Common myeloid progenitor, CD34-positive (primary cell): ENCODE data around the gene TRIM28.
A peak's percentile ranks its signal among the peaks of the same experiment; 100 is the strongest.
"Not testable (repeated sequence)": the region's sequence is repeated elsewhere in the genome, so short reads cannot be mapped to it uniquely, and the experiment has no call there.

Experiments
- CTCF ChIA-PET: fragments of 350-600 bp; sonication (Branson Sonifier 250); formaldehyde crosslinking; loops from one replicate; lab custom pipeline; 2021; ENCODE audit warnings: antibody characterized with exemption; lab: Charles Lee
- POLR2A ChIA-PET: fragments of 350-600 bp; sonication (Branson Sonifier 250); formaldehyde crosslinking; loops from one replicate; lab custom pipeline; 2021; ENCODE audit warnings: antibody characterized with exemption; lab: Charles Lee
- DNase-seq, 3 donors: peaks; one replicate each; pipeline versions ENCODE4 v3.0.0 to v3.0.0-alpha.2; 2013
- H3K27ac ChIP-seq, 2 experiments: 1 replicate in 1 of 2; 2 replicates in 1 of 2; pipeline ENCODE4 v1.7.0; 2013; ENCODE audit warnings: inconsistent platforms in 2 of 2, low read length in 2 of 2, mild to moderate bottlenecking in 2 of 2, low read depth in 1 of 2, moderate library complexity in 1 of 2; ENCODE audit not compliant: severe bottlenecking in 2 of 2, insufficient read depth in 1 of 2, poor library complexity in 1 of 2
- H3K27me3 ChIP-seq, 5 experiments: replicated peaks in 2 of 5; 1 replicate in 3 of 5; 2 replicates in 2 of 5; pipeline versions ENCODE4 v1.6.1 to v1.7.0; 2013; ENCODE audit warnings: low read length in 4 of 5, mild to moderate bottlenecking in 2 of 5, moderate library complexity in 2 of 5, inconsistent platforms in 1 of 5; ENCODE audit not compliant: insufficient read depth in 5 of 5, control insufficient read depth in 4 of 5
- H3K36me3 ChIP-seq, 4 experiments: 1 replicate in 2 of 4; 2 replicates in 2 of 4; pipeline versions ENCODE4 v1.6.1 to v1.7.0; 2013; ENCODE audit warnings: low read length in 3 of 4, control low read depth in 1 of 4, mild to moderate bottlenecking in 1 of 4; ENCODE audit not compliant: control insufficient read depth in 4 of 4, insufficient read depth in 4 of 4
- H3K4me1 ChIP-seq, 4 experiments: 1 replicate in 3 of 4; 2 replicates in 1 of 4; pipeline versions ENCODE4 v1.6.1 to v1.7.1; 2013; ENCODE audit warnings: low read length in 3 of 4, mild to moderate bottlenecking in 3 of 4, control low read depth in 1 of 4, inconsistent platforms in 1 of 4, moderate library complexity in 1 of 4; ENCODE audit not compliant: control insufficient read depth in 4 of 4, insufficient read depth in 4 of 4; ENCODE audit errors: control extremely low read depth in 1 of 4
- H3K4me3 ChIP-seq, 7 experiments: 1 replicate in 4 of 7; 2 replicates in 3 of 7; pipeline versions ENCODE4 v1.5.1 to v1.7.0; 2013; ENCODE audit warnings: mild to moderate bottlenecking in 7 of 7, low read length in 6 of 7, moderate library complexity in 6 of 7, inconsistent platforms in 2 of 7, low read depth in 2 of 7, control low read depth in 1 of 7; ENCODE audit not compliant: insufficient read depth in 4 of 7, control insufficient read depth in 1 of 7; ENCODE audit errors: extremely low read depth in 1 of 7
- H3K9me3 ChIP-seq, 5 experiments: 1 replicate in 4 of 5; 2 replicates in 1 of 5; pipeline versions ENCODE4 v1.6.1 to v1.7.1; 2013; ENCODE audit warnings: low read length in 4 of 5, mild to moderate bottlenecking in 2 of 5, inconsistent platforms in 1 of 5, low read depth in 1 of 5, moderate library complexity in 1 of 5; ENCODE audit not compliant: control insufficient read depth in 4 of 5, insufficient read depth in 2 of 5; ENCODE audit errors: control extremely low read depth in 1 of 5
- WGBS: methylation state at CpG from one replicate; pipeline ENCODE4 v1.1.5; 2013; ENCODE audit not compliant: insufficient coverage; 5-methylcytosine and 5-hydroxymethylcytosine counted together

TRIM28 gene

DNA sequence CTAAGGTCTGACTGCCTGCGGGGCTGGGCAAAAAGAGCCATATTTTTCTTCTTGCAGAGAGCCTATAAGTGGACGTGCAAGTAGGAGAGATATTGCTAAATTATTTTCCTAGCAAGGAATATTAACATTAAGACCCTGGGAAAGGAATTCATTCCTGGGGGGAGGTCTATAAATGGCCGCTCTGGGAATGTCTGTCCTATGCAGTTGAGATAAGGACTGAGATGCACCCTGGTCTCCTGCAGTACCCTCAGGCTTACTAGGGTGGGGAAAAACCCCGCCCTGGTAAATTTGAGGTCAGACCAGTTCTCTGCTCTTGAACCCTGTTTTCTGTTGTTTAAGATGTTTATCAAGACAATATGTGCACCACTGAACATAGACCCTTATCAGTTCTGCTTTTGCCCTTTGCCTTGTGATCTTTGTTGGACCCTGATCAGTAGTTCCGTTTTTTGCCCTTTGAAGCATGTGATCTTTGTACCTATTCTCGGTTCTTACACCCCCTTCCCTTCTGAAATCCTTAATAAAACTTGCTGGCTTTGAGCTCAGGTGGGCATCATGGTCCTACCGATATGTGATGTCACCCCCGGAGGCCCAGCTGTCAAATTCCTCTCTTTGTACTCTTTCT is 36.2 kb upstream of the TRIM28 start:
- H3K4me1 ChIP-seq, H3K4me3 ChIP-seq, DNase-seq, H3K27ac ChIP-seq, H3K27me3 ChIP-seq, H3K9me3 ChIP-seq, POLR2A ChIA-PET, H3K36me3 ChIP-seq: not testable (repeated sequence)
- 77% methylated on average over 4 of the region's 8 CpGs for WGBS
- CTCF ChIA-PET: interaction anchor here (1.3 kb wide), 1 partner anchor 10 kb away, joined by 5 read pairs; no protein-coding TSS in a partner anchor

DNA sequence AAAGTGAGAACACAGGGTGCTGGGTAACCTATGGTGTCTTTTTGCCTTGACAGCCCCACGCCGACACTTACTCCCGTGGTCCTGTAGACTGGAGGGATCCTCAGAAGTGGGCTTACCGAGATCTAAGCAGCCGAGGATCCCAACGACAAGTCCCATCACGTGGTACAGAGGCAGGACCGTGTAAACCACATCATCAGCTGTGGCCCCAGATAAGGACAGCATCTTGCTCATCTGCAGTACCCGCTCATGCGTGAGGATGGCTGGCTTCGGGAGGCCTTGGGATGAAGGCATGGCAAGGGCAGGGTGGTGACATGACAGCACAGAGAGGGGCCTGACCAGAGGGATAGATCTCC is 34.2 kb upstream of the TRIM28 start:
- ChIA-PET POLR2A (interaction anchor here (0.7 kb wide), 1 partner anchor 10 kb away, joined by 9 read pairs; no protein-coding TSS in a partner anchor), CTCF (interaction anchor here (1.1 to 1.5 kb wide), 2 partner anchors 8 to 10 kb away, joined by 3 read pairs; partner anchors contain the start of gene ZBTB45)
- DNase-seq: peak in 1 of 3 donors; percentile 48
- 97% methylated on average over 9 of the region's 11 CpGs for WGBS
- no peak overlapping the region for H3K27ac ChIP-seq
- peaks cover 0 to 15% (median 13%) of the 10 kb centered on the region in 4 experiments for H3K4me1 ChIP-seq
- peaks cover 0 to 3% (median 0%) of the 10 kb centered on the region in 5 experiments for H3K9me3 ChIP-seq
- peaks cover 0 to 3% (median 1%) of the 10 kb centered on the region in 4 experiments for H3K36me3 ChIP-seq
- no peak overlapping the region for H3K4me3 ChIP-seq
- no peaks in the 10 kb centered on the region for H3K27me3 ChIP-seq

DNA sequence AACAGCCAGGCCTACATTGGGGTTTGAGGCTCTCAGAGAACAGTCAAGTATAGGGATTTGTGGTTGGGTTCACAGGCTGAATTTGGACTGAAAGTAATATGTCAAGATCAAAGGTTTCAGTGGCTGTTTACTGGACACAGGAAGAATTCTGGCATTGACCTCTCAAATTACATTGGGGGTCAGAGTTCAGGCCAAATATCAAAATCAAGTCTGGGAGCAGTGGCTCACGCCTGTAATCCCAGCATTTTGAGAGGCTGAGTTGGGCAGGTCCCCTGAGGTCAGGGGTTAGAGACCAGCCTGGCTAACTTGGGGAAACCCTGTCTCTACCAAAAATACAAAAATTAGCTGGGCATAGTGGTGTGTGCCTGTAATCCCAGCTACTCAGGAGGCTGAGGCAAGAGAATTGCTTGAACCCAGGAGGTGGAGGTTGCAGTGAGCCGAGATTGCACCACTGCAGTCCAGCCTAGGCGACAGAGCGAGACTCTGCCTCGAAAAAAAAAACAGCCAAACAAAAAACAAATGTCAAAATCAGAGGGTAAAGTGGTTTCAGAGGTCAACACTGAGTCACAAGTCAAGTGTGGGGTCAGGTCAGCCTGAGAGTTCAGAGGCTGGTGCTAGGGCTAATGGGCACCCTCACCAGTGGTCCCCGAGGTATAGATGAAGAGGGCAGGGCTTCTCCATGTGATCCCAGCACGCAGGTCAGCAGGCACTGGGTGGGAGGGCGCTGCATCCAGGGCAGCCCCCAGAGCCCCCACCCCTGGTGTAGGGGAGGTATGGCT is 33.6 kb upstream of the TRIM28 start:
- DNase-seq: no peak
- ChIA-PET POLR2A (no interaction called here), CTCF (interaction anchor here (1.1 to 2.1 kb wide), 3 partner anchors 8 to 10 kb away, joined by 3 to 10 read pairs (median 3); partner anchors contain the start of gene ZBTB45)
- Histone ChIP-seq H3K27me3 (no peaks in the 10 kb centered on the region), H3K4me1 (peaks cover 0 to 16% (median 14%) of the 10 kb centered on the region in 4 experiments), H3K4me3 (no peak overlapping the region), H3K27ac (no peak overlapping the region), H3K9me3 (peaks cover 0 to 3% (median 0%) of the 10 kb centered on the region in 5 experiments), H3K36me3 (peaks cover 0 to 4% (median 2%) of the 10 kb centered on the region in 4 experiments)
- WGBS: 87% methylated on average over 5 of the region's 8 CpGs

DNA sequence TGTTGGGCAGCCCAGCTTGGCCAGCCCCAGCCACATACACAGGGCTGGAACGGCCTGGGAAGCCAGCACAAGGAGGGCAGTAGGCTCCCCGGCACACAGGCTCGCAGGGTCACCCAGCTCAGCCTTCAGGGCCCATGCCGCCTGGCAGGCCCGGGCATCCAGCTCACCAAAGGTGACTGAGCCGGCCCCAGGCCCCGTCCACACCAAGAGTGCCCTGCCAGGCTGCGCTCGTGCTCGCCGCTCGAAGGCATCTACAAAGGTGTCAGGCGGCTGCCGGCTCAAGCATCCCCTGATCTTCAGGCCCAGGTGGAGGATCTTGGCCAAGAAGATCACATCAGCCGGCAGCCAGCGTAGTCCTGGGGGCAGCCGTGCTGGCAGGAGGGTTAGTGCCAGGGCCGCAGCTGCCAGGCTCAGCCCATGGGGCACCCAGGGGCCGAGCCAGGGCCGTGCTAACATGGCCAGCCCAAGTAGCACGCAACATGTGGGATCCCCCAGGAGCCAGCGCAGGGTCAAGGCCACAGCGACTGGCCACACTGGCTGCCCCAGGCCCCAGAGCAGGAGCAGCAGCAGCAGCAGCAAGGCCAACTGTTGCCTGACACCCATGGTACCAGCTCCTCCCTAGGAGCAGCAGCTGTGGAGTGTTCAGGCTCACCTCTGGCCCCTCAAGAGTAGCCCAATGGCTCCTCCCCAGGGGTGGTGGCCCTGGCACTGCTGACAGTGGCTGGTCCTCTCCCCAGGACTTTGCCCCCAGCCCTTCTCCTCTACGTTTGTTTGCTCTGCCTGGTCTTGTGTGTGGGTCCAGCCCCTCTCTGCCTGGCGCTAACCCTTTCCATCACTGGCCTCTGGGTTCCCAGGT is 32.3 kb upstream of the TRIM28 start, which contains the start of gene SLC27A5:
TSS of gene SLC27A5 (minus strand) at position 640 of the 856 bp plus-strand sequence. CDS start at position 603, 37 bp downstream.
- Histone ChIP-seq H3K27ac (no peak within 1 kb of the TSS), H3K36me3 (peaks cover 0 to 16% (median 10%) of the 10 kb centered on the region in 4 experiments), H3K9me3 (peaks cover 0 to 3% (median 0%) of the 10 kb centered on the region in 5 experiments), H3K4me3 (no peak within 1 kb of the TSS), H3K4me1 (peaks cover 0 to 18% (median 15%) of the 10 kb centered on the region in 4 experiments), H3K27me3 (no peaks in the 10 kb centered on the region)
- ChIA-PET CTCF (interaction anchor here (2.1 kb wide), 1 partner anchor 11 kb away, joined by 10 read pairs; no protein-coding TSS in a partner anchor), POLR2A (interaction anchor here (0.6 kb wide), 1 partner anchor 33 kb away, joined by 3 read pairs; no protein-coding TSS in a partner anchor)
- WGBS: 98% methylated on average over 25 of the region's 25 CpGs
- DNase-seq: no peak

DNA sequence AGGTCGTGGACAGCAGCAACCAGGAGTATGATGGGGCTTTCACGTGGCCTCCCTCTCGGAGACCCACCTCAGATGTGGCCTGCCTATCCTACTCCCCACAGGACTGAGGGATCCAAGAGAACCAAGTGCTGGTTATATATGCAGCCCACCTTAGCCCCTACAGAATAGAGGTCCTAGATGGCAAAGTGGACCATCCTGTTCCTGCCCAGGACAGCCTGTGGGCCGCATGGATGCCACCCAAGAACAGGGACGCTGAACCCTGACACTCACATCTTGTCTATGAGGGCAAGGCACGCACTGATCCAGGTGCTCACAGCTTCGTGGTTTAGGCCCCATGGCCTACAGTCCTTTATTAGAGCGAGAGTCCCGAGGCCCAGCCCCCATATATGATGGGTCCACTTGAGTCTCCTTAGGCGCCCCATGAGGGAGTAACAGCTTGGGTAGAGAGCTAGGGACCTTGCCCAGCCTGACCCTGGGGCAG is 30.6 kb upstream of the TRIM28 start:
- no peaks in the 10 kb centered on the region for H3K27me3 ChIP-seq
- no peak for DNase-seq
- no peaks in the 10 kb centered on the region for H3K9me3 ChIP-seq
- CTCF ChIA-PET: interaction anchor here (0.5 to 2.1 kb wide), 4 partner anchors 8 to 68 kb away, joined by 3 to 7 read pairs (median 3); no protein-coding TSS in a partner anchor
- WGBS: 95% methylated on average over 7 of the region's 10 CpGs
- peak overlapping the region in 1 of 2 experiments; percentile 58 for H3K27ac ChIP-seq
- H3K36me3 ChIP-seq: peaks cover 0 to 26% (median 18%) of the 10 kb centered on the region in 4 experiments
- peaks cover 0 to 28% (median 26%) of the 10 kb centered on the region in 4 experiments for H3K4me1 ChIP-seq
- no peak overlapping the region for H3K4me3 ChIP-seq
- POLR2A ChIA-PET: no interaction called here
